Tibial artery (tissue), 4 donors: ENCODE measurements around the gene PRAF2.

Experiments used
- DNase-seq, 2 donors: peaks; one replicate each; pipeline ENCODE4 v3.0.0-alpha.2; 2019
- H3K27ac ChIP-seq, 2 donors: fragments of 200-600 bp; sonication (generic) in 1 of 2; 1 replicate in 1 of 2; 2 replicates in 1 of 2; pipeline ENCODE4 v1.5.1; 2018 to 2019; ENCODE audit warnings: mild to moderate bottlenecking in 1 of 2
- H3K27me3 ChIP-seq, 2 donors: fragments of 200-600 bp; sonication (generic) in 1 of 2; one replicate each; pipeline versions ENCODE4 v1.5.1 to v1.6.0; 2016 to 2019
- H3K36me3 ChIP-seq, 3 donors: fragments of 200-600 bp; sonication (generic) in 2 of 3; one replicate each; pipeline ENCODE4 v1.5.1; 2016 to 2019; ENCODE audit warnings: mild to moderate bottlenecking in 2 of 3
- H3K4me1 ChIP-seq, 4 donors: fragments of 200-600 bp; sonication (generic) in 2 of 4; 1 replicate in 3 of 4; 2 replicates in 1 of 4; pipeline ENCODE4 v1.5.1; 2016 to 2019
- H3K4me3 ChIP-seq, 2 donors: fragments of 200-600 bp; sonication (generic) in 1 of 2; 1 replicate in 1 of 2; 2 replicates in 1 of 2; pipeline ENCODE4 v1.5.1; 2018 to 2019; ENCODE audit warnings: mild to moderate bottlenecking in 2 of 2
- H3K9me3 ChIP-seq, 3 donors: fragments of 200-600 bp; sonication (generic) in 1 of 3; one replicate each; pipeline ENCODE4 v1.5.1; 2016 to 2019
- CTCF ChIP-seq, 2 experiments: fragments of 200-600 bp in 1 of 2; fragments of 450-650 bp in 1 of 2; IDR thresholded peaks; one replicate each; pipeline ENCODE4 v1.5.1; 2017 to 2019; ENCODE audit warnings: antibody characterized with exemption in 2 of 2, mild to moderate bottlenecking in 1 of 2, moderate library complexity in 1 of 2
- intact Hi-C: fragments of 100-400 bp; cut with DNase I; formaldehyde crosslinking; loops from one replicate; pipeline ENCODE4 v1.15.0; 2023; ENCODE audit warnings: low total_unique reads

PRAF2 gene

GRCh38 chrX:49089553-49089952 lies 15.8 kb upstream of the PRAF2 start:
- Histone ChIP-seq H3K27ac (no peak overlapping the region), H3K4me1 (no peaks in the 10 kb centered on the region), H3K4me3 (no peak overlapping the region), H3K36me3 (no peaks in the 10 kb centered on the region), H3K27me3 (no peaks in the 10 kb centered on the region), H3K9me3 (no peaks in the 10 kb centered on the region)
- DNase-seq = no peak
- TF ChIP-seq CTCF (IDR thresholded peaks at IDR 0.05) = no peak
- intact Hi-C loops = no loop called here

GRCh38 chrX:49082271-49082871 lies 8.6 kb upstream of the PRAF2 start:
- intact Hi-C loops = no loop called here
- Histone ChIP-seq H3K4me3 (no peak overlapping the region), H3K36me3 (peaks cover 0 to 7% (median 6%) of the 10 kb centered on the region in 3 donors), H3K4me1 (peaks cover 0 to 7% (median 0%) of the 10 kb centered on the region in 4 donors), H3K27me3 (no peaks in the 10 kb centered on the region), H3K27ac (no peak overlapping the region), H3K9me3 (no peaks in the 10 kb centered on the region)
- TF ChIP-seq CTCF (IDR thresholded peaks at IDR 0.05) = no peak
- no peak for DNase-seq

GRCh38 chrX:49079489-49080428 lies 6.0 kb upstream of the PRAF2 start, which contains the start of gene WDR45:
Gene WDR45 (minus strand): TSS chrX:49079887. CDS start chrX:49078095, 1,792 bp downstream.
- peak within 1 kb of the TSS; percentile 95 to 97 for H3K27ac ChIP-seq
- TF ChIP-seq CTCF (IDR thresholded peaks at IDR 0.05) = no peak
- H3K36me3 ChIP-seq = peaks cover 6 to 29% (median 26%) of the 10 kb centered on the region in 3 donors
- DNase-seq = peak; percentile 70 to 83
- H3K27me3 ChIP-seq = no peaks in the 10 kb centered on the region
- H3K9me3 ChIP-seq = no peaks in the 10 kb centered on the region
- peaks cover 0 to 7% (median 0%) of the 10 kb centered on the region in 4 donors for H3K4me1 ChIP-seq
- H3K4me3 ChIP-seq = peak within 1 kb of the TSS; percentile 72 to 80
- intact Hi-C loops = no loop called here

- Histone ChIP-seq H3K27ac (no peak overlapping the region), H3K9me3 (no peaks in the 10 kb centered on the region), H3K27me3 (no peaks in the 10 kb centered on the region), H3K4me3 (no peak overlapping the region), H3K36me3 (peaks cover 6 to 29% (median 26%) of the 10 kb centered on the region in 3 donors), H3K4me1 (peaks cover 0 to 17% (median 0%) of the 10 kb centered on the region in 4 donors)
- intact Hi-C loops = no loop called here
- no peak for DNase-seq
- TF ChIP-seq CTCF (IDR thresholded peaks at IDR 0.05) = no peak
Observed at GRCh38 chrX:49077941-49078340, 4.1 kb upstream of the PRAF2 start.

- H3K27me3 ChIP-seq = no peaks in the 10 kb centered on the region
- DNase-seq = no peak
- intact Hi-C loops = no loop called here
- H3K4me1 ChIP-seq = peaks cover 0 to 25% (median 8%) of the 10 kb centered on the region in 4 donors
- H3K27ac ChIP-seq = no peak overlapping the region
- no peak overlapping the region for H3K4me3 ChIP-seq
- H3K9me3 ChIP-seq = no peaks in the 10 kb centered on the region
- peaks cover 6 to 29% (median 26%) of the 10 kb centered on the region in 3 donors for H3K36me3 ChIP-seq
- no peak for TF ChIP-seq CTCF (IDR thresholded peaks at IDR 0.05)
Observed at GRCh38 chrX:49075347-49075746, 1.5 kb upstream of the PRAF2 start.
